GM12873 (cell line): ENCODE results near the gene VAV3.

ENCODE experiments used
- TF ChIP-seq, protein P1 (sequence below): IDR thresholded peaks from 2 replicates; pipeline ENCODE4 v1.5.1; 2012; ENCODE audit warnings: low read depth, mild to moderate bottlenecking, moderate library complexity, low read length, control low read depth; ENCODE audit not compliant: insufficient read depth; ENCODE audit errors: missing control alignments

VAV3 gene

DNA sequence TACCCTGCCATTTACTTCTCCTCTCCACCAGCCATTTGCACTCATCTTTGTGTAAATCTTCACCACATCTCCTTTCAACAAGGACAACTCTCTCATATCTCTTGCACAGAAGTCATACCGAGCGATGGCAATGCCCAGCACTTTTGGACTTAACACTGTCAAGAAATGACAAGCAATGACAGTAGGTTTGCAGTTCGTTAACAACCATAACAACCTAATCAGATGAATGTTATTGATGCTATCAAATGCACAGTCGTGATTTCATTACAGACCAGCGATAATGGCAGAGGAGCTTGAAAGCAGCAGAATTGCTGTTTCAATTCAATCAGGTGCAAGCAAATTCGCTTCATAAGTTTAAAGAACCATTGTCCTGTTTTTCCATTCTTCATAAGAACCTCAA, 390.9 kb downstream of the VAV3 start:
- TF ChIP-seq, protein P1, sequence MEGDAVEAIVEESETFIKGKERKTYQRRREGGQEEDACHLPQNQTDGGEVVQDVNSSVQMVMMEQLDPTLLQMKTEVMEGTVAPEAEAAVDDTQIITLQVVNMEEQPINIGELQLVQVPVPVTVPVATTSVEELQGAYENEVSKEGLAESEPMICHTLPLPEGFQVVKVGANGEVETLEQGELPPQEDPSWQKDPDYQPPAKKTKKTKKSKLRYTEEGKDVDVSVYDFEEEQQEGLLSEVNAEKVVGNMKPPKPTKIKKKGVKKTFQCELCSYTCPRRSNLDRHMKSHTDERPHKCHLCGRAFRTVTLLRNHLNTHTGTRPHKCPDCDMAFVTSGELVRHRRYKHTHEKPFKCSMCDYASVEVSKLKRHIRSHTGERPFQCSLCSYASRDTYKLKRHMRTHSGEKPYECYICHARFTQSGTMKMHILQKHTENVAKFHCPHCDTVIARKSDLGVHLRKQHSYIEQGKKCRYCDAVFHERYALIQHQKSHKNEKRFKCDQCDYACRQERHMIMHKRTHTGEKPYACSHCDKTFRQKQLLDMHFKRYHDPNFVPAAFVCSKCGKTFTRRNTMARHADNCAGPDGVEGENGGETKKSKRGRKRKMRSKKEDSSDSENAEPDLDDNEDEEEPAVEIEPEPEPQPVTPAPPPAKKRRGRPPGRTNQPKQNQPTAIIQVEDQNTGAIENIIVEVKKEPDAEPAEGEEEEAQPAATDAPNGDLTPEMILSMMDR: no peak

DNA sequence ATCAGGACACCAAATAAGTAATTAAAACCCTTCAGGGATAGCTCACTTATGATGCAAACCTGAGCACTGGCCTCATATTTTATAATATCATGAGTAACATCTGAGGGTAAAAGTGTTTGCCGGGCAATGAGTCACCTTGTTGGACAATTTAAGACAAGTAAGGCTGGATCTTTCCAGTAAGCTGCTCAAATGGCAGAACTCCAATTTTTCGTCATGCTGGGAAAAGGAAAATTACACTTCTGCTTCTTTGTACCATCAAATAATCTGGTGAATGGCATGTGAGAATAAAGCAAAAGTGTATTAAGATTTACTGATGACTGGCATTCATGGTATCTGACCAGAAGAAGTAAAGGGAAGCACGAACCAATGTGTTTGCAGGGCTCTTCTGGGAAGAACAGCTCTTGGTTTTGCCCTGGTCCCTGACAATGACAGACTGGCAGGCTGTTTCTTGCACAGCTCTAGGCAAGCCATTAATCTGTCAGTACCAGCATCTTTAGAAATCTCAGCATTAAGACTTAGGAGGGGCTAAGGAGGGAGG, 392.2 kb downstream of the VAV3 start:
- TF ChIP-seq, protein P1: no peak

DNA sequence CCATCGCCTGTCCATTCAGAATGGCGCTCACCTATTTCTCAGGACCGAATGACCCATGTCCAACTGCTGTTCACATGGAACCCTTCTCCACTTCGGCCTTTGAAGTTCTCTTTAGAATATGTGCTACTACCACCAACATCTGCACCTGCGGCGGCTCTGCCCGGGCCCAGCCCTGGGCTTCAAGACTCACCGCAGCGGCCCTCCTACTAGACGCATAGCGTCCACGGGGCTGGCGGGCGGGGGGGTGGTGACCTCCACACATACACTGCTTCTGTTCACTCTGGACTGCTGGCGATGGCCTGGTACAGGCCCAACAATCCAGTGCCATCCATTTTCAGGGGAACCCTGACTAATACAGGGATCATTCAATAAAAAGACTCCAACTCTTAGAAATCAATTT, 394.2 kb downstream of the VAV3 start:
- TF ChIP-seq, protein P1: no peak

DNA sequence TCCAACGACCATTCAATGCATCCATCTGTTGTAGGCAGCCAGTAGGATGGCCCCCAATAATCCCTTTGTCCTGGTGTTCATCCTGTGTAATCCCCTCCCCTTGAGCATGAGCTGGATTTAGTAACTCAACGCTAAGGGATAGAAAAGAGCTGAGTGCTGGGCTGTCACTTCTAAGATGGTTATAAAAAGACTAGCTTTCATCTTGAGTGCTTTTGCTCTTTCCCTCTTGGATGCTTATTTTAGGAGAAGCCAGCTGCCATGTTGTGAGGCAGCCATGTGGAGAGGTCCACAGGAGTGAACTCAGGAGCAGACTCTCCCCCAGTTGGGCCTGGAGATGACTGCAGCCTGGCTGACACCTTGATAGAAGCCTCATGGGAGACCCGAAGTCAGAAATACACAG, 401.5 kb downstream of the VAV3 start:
- TF ChIP-seq, protein P1: no peak

DNA sequence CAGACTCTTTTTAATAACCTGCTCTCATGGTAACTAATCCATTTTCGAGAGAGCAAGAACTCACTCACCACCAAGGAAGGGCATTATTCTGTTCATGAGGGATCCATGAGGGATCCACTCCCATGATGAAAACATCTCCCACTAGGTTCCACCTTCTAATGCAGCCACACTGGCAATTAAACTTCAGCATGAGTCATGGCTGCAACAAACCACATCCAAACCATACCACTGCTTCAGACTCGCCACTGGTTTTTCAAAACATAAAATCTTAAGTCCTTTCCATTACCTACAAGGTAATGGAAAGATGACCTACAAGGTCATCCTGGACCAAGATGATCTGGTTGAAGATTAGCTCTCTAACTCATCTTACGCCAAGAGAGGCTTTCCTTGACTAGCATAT, 405.1 kb downstream of the VAV3 start:
- TF ChIP-seq, protein P1: no peak

DNA sequence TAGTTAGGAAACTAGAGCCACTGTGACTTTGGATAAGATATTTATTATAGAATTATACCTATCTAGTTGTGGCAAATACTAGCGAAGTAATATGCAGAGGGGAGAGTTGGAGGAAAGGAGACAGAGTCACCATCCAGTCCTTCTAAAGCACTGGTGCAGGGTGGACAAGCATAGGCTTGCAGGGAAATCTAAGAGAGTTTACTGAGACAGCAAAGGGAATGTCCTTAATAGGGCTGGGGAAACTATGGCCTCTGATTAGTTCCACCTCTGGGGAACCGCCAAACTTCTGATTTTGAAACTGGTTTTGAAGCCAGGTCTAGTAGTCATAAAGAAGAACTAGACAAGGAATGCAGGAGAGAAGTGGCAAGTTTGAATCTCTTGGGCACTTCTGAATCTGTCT, 407.9 kb downstream of the VAV3 start:
- TF ChIP-seq, protein P1: no peak

DNA sequence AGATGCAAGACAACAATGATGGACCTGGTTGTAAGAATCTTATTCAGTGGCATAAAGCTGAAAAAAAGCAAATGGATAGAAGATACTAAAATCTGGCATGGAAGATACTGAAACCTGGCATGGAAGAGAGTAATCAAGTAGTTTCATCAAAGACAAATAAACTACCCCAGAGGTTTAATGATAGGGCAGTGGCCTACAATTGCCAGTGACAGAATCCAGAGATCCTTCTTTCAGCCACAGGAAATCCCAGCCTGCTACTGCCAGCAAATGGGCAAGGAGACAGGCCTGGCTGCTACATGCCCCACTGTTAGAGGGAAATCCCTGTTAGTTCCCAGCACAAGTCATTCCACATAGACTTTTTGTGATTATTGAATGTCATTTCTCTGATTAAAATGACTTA, 409.4 kb downstream of the VAV3 start:
- TF ChIP-seq, protein P1: no peak
